K562 (cell line): Measurements from ENCODE around the gene CORIN. TPM values are rescaled to one million over a fixed set of nuclear protein-coding genes. Genes with fewer than 3 reads are reported as not detected.

Source experiments
- ATAC-seq: fragments of 200-7000 bp; cut with Tn5 transposase; 3 replicates; pipeline ENCODE4 v1.9.1; 2020; ENCODE audit warnings: moderate library complexity
- BruUV-seq: library from RNA; stranded (reverse); fragments of 400-500 nt; replicated peaks from 2 replicates; lab custom pipeline; 2021; lab: Mats Ljungman, UMichigan
- CTCF ChIA-PET: fragments of 300-600 bp; formaldehyde crosslinking; extraction: SDS; loops from one replicate; lab custom pipeline; 2021; ENCODE audit warnings: low intra/inter-chr PET ratio; lab: Yijun Ruan, JAX
- POLR2A ChIA-PET: fragments of 300-600, 350-650 bp; sonication (Branson Sonifier 250); formaldehyde crosslinking; extraction: SDS; loops from one replicate; lab custom pipeline; 2021; ENCODE audit warnings: antibody characterized with exemption, inconsistent platforms; lab: Yijun Ruan, JAX
- DNase-seq, 4 experiments: peaks; one replicate each; pipeline versions ENCODE4 v3.0.0 to v3.0.0-alpha.2; 2011 to 2018; ENCODE audit warnings: low spot score in 3 of 4, mixed read lengths in 3 of 4; ENCODE audit errors: extremely low read depth in 1 of 4
- FAIRE-seq: peaks from 2 replicates; lab custom pipeline; 2011; peaks lifted over from hg19 to GRCh38; lab: Jason Lieb, UNC
- H2AFZ ChIP-seq: 2 replicates; pipeline ENCODE4 v1.6.0; 2011; ENCODE audit warnings: low read depth, low read length, control low read depth, inconsistent platforms
- H3K27ac ChIP-seq: fragments of 200-600 bp; 3 replicates; pipeline ENCODE4 v1.8.0; 2011; ENCODE audit warnings: low read depth, mild to moderate bottlenecking, control low read depth, inconsistent platforms, low read length, moderate library complexity, mixed read lengths; ENCODE audit errors: extremely low read depth
- H3K27me3 ChIP-seq, 2 experiments: fragments of 300-600 bp in 1 of 2; 2 replicates in 1 of 2; 3 replicates in 1 of 2; pipeline versions ENCODE4 v1.6.0 to v1.8.0; 2011; ENCODE audit warnings: inconsistent platforms in 2 of 2, low read length in 2 of 2, mild to moderate bottlenecking in 1 of 2, mixed read lengths in 1 of 2, moderate library complexity in 1 of 2; ENCODE audit not compliant: control insufficient read depth in 2 of 2, insufficient read depth in 2 of 2
- H3K36me3 ChIP-seq: fragments of 300-600 bp; 3 replicates; pipeline ENCODE4 v1.8.0; 2011; ENCODE audit warnings: mild to moderate bottlenecking, low read length, inconsistent platforms; ENCODE audit not compliant: control insufficient read depth, insufficient read depth
- H3K4me1 ChIP-seq, 2 experiments: fragments of 200-600 bp in 1 of 2; replicated peaks in 1 of 2; 2 replicates in 1 of 2; 3 replicates in 1 of 2; pipeline versions ENCODE4 v1.5.1 to v1.8.0; 2011; ENCODE audit warnings: inconsistent platforms in 2 of 2, low read length in 2 of 2, mild to moderate bottlenecking in 1 of 2, mixed read lengths in 1 of 2, moderate library complexity in 1 of 2; ENCODE audit not compliant: control insufficient read depth in 2 of 2, insufficient read depth in 2 of 2
- H3K4me2 ChIP-seq: 2 replicates; pipeline ENCODE4 v1.6.1; 2011; ENCODE audit warnings: low read length, control low read depth, inconsistent platforms, mixed read lengths; ENCODE audit not compliant: insufficient read depth
- H3K4me3 ChIP-seq: fragments of 200-600 bp; sonication (generic), shearing (Covaris generic); 2 replicates; pipeline ENCODE4 v1.5.1; 2016; ENCODE audit warnings: control low read depth, inconsistent platforms
- H3K79me2 ChIP-seq: fragments of 200-600 bp; 3 replicates; pipeline ENCODE4 v1.8.0; 2011; ENCODE audit warnings: low read length, inconsistent platforms; ENCODE audit not compliant: control insufficient read depth, insufficient read depth
- H3K9ac ChIP-seq, 2 experiments: 2 replicates each; pipeline versions ENCODE4 v1.6.0 to v1.6.1; 2011; ENCODE audit warnings: low read depth in 2 of 2, low read length in 2 of 2, control low read depth in 1 of 2, inconsistent platforms in 1 of 2, mild to moderate bottlenecking in 1 of 2, mixed read lengths in 1 of 2; ENCODE audit not compliant: insufficient read depth in 1 of 2
- H3K9me1 ChIP-seq: one replicate; pipeline ENCODE4 v1.6.0; 2011; ENCODE audit warnings: inconsistent platforms, mild to moderate bottlenecking, low read length, moderate library complexity; ENCODE audit not compliant: control insufficient read depth, insufficient read depth
- H3K9me3 ChIP-seq: replicated peaks from 2 replicates; pipeline ENCODE4 v1.5.1; 2011; ENCODE audit warnings: low read depth, low read length, inconsistent platforms; ENCODE audit not compliant: control insufficient read depth, insufficient read depth
- H4K20me1 ChIP-seq: replicated peaks from 2 replicates; pipeline ENCODE4 v1.6.1; 2011; ENCODE audit warnings: low read length, inconsistent platforms, mixed read lengths; ENCODE audit not compliant: control insufficient read depth, insufficient read depth
- BHLHE40 ChIP-seq: IDR thresholded peaks from 2 replicates; pipeline ENCODE4 v1.6.1; 2011; ENCODE audit warnings: low read length, improper control_type of control experiment
- CHD1 ChIP-seq: fragments of 200-600 bp; sonication (generic); IDR thresholded peaks from one replicate; pipeline ENCODE4 v1.6.1; 2012; ENCODE audit warnings: mild to moderate bottlenecking, moderate library complexity, low read length, inconsistent platforms
- DIDO1 ChIP-seq: fragments of 450-650 bp; IDR thresholded peaks from 2 replicates; pipeline ENCODE4 v1.6.1; 2016; ENCODE audit warnings: low read depth, missing biosample characterization, missing genetic modification characterization
- EHMT2 ChIP-seq: fragments of 450-650 bp; IDR thresholded peaks from 2 replicates; pipeline ENCODE4 v1.6.1; 2018; ENCODE audit warnings: antibody characterized with exemption
- ELF2 ChIP-seq: fragments of 250-450 bp; sonication (Bioruptor Pico); IDR thresholded peaks from 2 replicates; pipeline ENCODE4 v1.5.0; 2021; ENCODE audit warnings: mild to moderate bottlenecking
- HDAC2 ChIP-seq: fragments of 450-650 bp; IDR thresholded peaks from 2 replicates; pipeline ENCODE4 v1.6.1; 2016; ENCODE audit warnings: mild to moderate bottlenecking
- NR3C1 ChIP-seq: sonication (generic); formaldehyde crosslinking; IDR thresholded peaks from 2 replicates; pipeline ENCODE4 v1.8.1; 2022; ENCODE audit warnings: missing genetic modification reagents
- TEAD4 ChIP-seq, 2 experiments: sonication (generic) in 1 of 2; formaldehyde crosslinking in 1 of 2; IDR thresholded peaks; 2 replicates each; pipeline versions ENCODE4 v1.6.1 to v1.8.0; 2012 to 2022; ENCODE audit warnings: borderline replicate concordance in 1 of 2, inconsistent platforms in 1 of 2, low read length in 1 of 2, mild to moderate bottlenecking in 1 of 2, missing genetic modification reagents in 1 of 2
- XRCC3 ChIP-seq: fragments of 450-650 bp; IDR thresholded peaks from 2 replicates; pipeline ENCODE4 v1.6.1; 2017; ENCODE audit warnings: mild to moderate bottlenecking, moderate library complexity
- ZBTB1 ChIP-seq: sonication (generic); formaldehyde crosslinking; IDR thresholded peaks from 2 replicates; pipeline ENCODE4 v1.8.1; 2023; ENCODE audit warnings: missing genetic modification reagents, low read depth, mild to moderate bottlenecking, borderline replicate concordance
- ZNF41 ChIP-seq: fragments of 250-450 bp; sonication (Bioruptor Pico); conservative IDR thresholded peaks from 2 replicates; pipeline ENCODE4 v1.4.0; 2020; ENCODE audit warnings: mild to moderate bottlenecking
- ZNF436 ChIP-seq: fragments of 250-450, 450-650 bp; sonication (Bioruptor Pico); formaldehyde crosslinking; IDR thresholded peaks from 2 replicates; pipeline ENCODE4 v1.7.0; 2020; ENCODE audit warnings: mild to moderate bottlenecking
- WGBS: fragments of 100-300 bp; shearing (Covaris generic); methylation state at CpG from one replicate; pipeline ENCODE4 v1.1.6; 2016; ENCODE audit warnings: low coverage, mixed read lengths; ENCODE audit not compliant: insufficient coverage; ENCODE audit errors: missing lambda C conversion rate; 5-methylcytosine and 5-hydroxymethylcytosine counted together
- in situ Hi-C: fragments of 300-500 bp; cut with MboI; formaldehyde crosslinking; loops from 4 replicates; pipeline ENCODE4 v1.15.0; 2018; ENCODE audit warnings: inconsistent platforms, mixed read lengths
- intact Hi-C: fragments of 100-400 bp; cut with micrococcal nuclease; formaldehyde crosslinking; loops from 2 replicates; pipeline ENCODE4 v1.14.2; 2022
- polyA plus RNA-seq, 8 experiments: library from polyadenylated mRNA; depleted of rRNA in 4 of 8; stranded (reverse) in 5 of 8; unstranded in 3 of 8; fragments of >200 nt; fragmentation: Nextera tagmentation in 2 of 8; fragmentation: Illumina TruSeq in 1 of 8; extraction: Ambion mirVana in 2 of 8; extraction: Trizol in 1 of 8; gene quantifications; 2 replicates each; pipeline versions ENCODE4 v1.2.1 to v1.2.3, GENCODE V29; 2011 to 2014; ENCODE audit warnings: inconsistent platforms in 1 of 8, missing spikeins in 1 of 8
- total RNA-seq, 7 experiments: library from RNA; depleted of rRNA in 6 of 7; stranded (reverse); fragments of >200 nt in 6 of 7; fragmentation: Illumina TruSeq in 2 of 7; extraction: Trizol in 2 of 7; gene quantifications; 2 replicates each; pipeline versions ENCODE4 v1.2.1 to v1.2.3, GENCODE V29; 2011 to 2021; ENCODE audit warnings: low replicate concordance in 1 of 7
- TF ChIP-seq, protein P1 (sequence below): sonication (generic); formaldehyde crosslinking; IDR thresholded peaks from 2 replicates; pipeline ENCODE4 v1.8.1; 2023; ENCODE audit warnings: mild to moderate bottlenecking, missing genetic modification reagents
- TF ChIP-seq, protein P2 (sequence below): sonication (generic); IDR thresholded peaks from 2 replicates; pipeline ENCODE4 v1.6.1; 2016
- TF ChIP-seq, protein P3 (sequence below): fragments of 450-650 bp; IDR thresholded peaks from 2 replicates; pipeline ENCODE4 v1.6.1; 2014; ENCODE audit warnings: low read depth, mild to moderate bottlenecking, moderate library complexity, borderline replicate concordance
- TF ChIP-seq, protein P4 (sequence below): sonication (generic); formaldehyde crosslinking; IDR thresholded peaks from 2 replicates; pipeline ENCODE4 v1.8.1; 2023; ENCODE audit warnings: mild to moderate bottlenecking, missing genetic modification reagents

The CORIN gene
- total and polyA plus RNA-seq, 9 of the 15 experiments (the other 6 are each of a cell fraction or from before 2014, with no cell fraction given), result 0.04 to 0.31 (median 0.08) TPM; not detected in 4

DNA sequence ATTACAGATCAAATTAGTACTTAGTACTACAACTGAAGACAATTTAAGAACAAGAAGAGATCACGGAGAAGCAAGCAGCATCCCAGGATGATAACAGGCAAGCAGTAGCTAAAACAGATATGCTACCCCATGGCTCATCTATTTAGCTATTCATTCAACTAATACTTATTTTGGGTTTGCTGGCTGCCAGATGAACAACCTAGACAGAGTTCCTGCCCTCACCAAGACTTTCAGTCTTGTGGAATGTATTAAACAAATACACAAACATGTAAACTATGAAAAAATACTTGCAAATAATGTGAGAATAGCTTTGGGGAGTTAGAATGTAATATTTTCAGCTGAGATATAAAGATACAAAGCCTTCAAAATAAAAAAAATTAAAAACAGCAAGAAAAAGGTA, 2.4 kb upstream of the CORIN start:
- no peak overlapping the region for H3K27ac ChIP-seq
- intact Hi-C loops, result no loop called here
- no peaks in the 10 kb centered on the region for H3K9me3 ChIP-seq
- no peak overlapping the region for H3K4me2 ChIP-seq
- no peaks in the 10 kb centered on the region for H3K27me3 ChIP-seq
- no peak overlapping the region for H2AFZ ChIP-seq
- DNase-seq, result no peak
- in situ Hi-C loops, result no loop called here
- no peaks in the 10 kb centered on the region for H4K20me1 ChIP-seq
- no peak for FAIRE-seq
- H3K79me2 ChIP-seq, result no peaks in the 10 kb centered on the region
- CTCF ChIA-PET, result no interaction called here
- POLR2A ChIA-PET, result no interaction called here
- no peak for ATAC-seq
- H3K4me1 ChIP-seq, result peaks cover 0 to 13% of the 10 kb centered on the region in 2 experiments; a peak in 2 of 5 replicates
- BruUV-seq, result no TSS peak
- H3K9me1 ChIP-seq, result no peaks in the 10 kb centered on the region
- no peak overlapping the region for H3K9ac ChIP-seq
- peaks cover 16% of the 10 kb centered on the region; the same call in 2 of the 3 replicates for H3K36me3 ChIP-seq
- 71% methylated on average over 1 of the region's 1 CpG for WGBS
- H3K4me3 ChIP-seq, result no peak overlapping the region
- TF ChIP-seq DIDO1 (tag), result no peak
- TF ChIP-seq CHD1, result no peak
- no peak for TF ChIP-seq ELF2 (CRISPR knock-in tag)
- TF ChIP-seq ZBTB1 (CRISPR knock-in tag), result no peak
- no peak for TF ChIP-seq ZNF436
- TF ChIP-seq ZNF41 (CRISPR knock-in tag), result no peak
- TF ChIP-seq, protein P1, sequence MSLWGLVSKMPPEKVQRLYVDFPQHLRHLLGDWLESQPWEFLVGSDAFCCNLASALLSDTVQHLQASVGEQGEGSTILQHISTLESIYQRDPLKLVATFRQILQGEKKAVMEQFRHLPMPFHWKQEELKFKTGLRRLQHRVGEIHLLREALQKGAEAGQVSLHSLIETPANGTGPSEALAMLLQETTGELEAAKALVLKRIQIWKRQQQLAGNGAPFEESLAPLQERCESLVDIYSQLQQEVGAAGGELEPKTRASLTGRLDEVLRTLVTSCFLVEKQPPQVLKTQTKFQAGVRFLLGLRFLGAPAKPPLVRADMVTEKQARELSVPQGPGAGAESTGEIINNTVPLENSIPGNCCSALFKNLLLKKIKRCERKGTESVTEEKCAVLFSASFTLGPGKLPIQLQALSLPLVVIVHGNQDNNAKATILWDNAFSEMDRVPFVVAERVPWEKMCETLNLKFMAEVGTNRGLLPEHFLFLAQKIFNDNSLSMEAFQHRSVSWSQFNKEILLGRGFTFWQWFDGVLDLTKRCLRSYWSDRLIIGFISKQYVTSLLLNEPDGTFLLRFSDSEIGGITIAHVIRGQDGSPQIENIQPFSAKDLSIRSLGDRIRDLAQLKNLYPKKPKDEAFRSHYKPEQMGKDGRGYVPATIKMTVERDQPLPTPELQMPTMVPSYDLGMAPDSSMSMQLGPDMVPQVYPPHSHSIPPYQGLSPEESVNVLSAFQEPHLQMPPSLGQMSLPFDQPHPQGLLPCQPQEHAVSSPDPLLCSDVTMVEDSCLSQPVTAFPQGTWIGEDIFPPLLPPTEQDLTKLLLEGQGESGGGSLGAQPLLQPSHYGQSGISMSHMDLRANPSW (CRISPR knock-in tag), result no peak
- no peak for TF ChIP-seq XRCC3
- TF ChIP-seq HDAC2, result no peak
- no peak for TF ChIP-seq TEAD4 (IDR thresholded peaks at IDR 0.05; ENCODE audit: low read length)
- TF ChIP-seq TEAD4 (CRISPR knock-in tag; IDR thresholded peaks at IDR 0.05; ENCODE audit: borderline replicate concordance), result no peak
- TF ChIP-seq EHMT2, result no peak
- no peak for TF ChIP-seq NR3C1 (CRISPR knock-in tag)
- TF ChIP-seq, protein P2, sequence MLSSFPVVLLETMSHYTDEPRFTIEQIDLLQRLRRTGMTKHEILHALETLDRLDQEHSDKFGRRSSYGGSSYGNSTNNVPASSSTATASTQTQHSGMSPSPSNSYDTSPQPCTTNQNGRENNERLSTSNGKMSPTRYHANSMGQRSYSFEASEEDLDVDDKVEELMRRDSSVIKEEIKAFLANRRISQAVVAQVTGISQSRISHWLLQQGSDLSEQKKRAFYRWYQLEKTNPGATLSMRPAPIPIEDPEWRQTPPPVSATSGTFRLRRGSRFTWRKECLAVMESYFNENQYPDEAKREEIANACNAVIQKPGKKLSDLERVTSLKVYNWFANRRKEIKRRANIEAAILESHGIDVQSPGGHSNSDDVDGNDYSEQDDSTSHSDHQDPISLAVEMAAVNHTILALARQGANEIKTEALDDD, result no peak
- TF ChIP-seq, protein P3, sequence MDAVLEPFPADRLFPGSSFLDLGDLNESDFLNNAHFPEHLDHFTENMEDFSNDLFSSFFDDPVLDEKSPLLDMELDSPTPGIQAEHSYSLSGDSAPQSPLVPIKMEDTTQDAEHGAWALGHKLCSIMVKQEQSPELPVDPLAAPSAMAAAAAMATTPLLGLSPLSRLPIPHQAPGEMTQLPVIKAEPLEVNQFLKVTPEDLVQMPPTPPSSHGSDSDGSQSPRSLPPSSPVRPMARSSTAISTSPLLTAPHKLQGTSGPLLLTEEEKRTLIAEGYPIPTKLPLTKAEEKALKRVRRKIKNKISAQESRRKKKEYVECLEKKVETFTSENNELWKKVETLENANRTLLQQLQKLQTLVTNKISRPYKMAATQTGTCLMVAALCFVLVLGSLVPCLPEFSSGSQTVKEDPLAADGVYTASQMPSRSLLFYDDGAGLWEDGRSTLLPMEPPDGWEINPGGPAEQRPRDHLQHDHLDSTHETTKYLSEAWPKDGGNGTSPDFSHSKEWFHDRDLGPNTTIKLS, result no peak
- TF ChIP-seq, protein P4, sequence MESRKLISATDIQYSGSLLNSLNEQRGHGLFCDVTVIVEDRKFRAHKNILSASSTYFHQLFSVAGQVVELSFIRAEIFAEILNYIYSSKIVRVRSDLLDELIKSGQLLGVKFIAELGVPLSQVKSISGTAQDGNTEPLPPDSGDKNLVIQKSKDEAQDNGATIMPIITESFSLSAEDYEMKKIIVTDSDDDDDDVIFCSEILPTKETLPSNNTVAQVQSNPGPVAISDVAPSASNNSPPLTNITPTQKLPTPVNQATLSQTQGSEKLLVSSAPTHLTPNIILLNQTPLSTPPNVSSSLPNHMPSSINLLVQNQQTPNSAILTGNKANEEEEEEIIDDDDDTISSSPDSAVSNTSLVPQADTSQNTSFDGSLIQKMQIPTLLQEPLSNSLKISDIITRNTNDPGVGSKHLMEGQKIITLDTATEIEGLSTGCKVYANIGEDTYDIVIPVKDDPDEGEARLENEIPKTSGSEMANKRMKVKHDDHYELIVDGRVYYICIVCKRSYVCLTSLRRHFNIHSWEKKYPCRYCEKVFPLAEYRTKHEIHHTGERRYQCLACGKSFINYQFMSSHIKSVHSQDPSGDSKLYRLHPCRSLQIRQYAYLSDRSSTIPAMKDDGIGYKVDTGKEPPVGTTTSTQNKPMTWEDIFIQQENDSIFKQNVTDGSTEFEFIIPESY (CRISPR knock-in tag), result no peak
- TF ChIP-seq BHLHE40, result no peak
